AG04450 (cell line): ENCODE measurements around the gene IL22RA1. TPM values are rescaled to one million over a fixed set of nuclear protein-coding genes. Genes with fewer than 3 reads are reported as not detected.

ENCODE experiments used
- CTCF ChIA-PET: fragments of 300-600, 350-600 bp; formaldehyde crosslinking; extraction: SDS; loops from one replicate; lab custom pipeline; 2022; ENCODE audit warnings: antibody characterized with exemption, inconsistent platforms; lab: Charles Lee
- POLR2A ChIA-PET: fragments of 350-600 bp; formaldehyde crosslinking; extraction: SDS; loops from one replicate; lab custom pipeline; 2021; ENCODE audit warnings: antibody characterized with exemption, inconsistent platforms; lab: Yijun Ruan, JAX
- DNase-seq: peaks from one replicate; pipeline ENCODE4 v3.0.0-alpha.2; 2011; ENCODE audit warnings: low read depth, low spot score
- H3K27ac ChIP-seq: one replicate; pipeline ENCODE4 v1.5.1; 2012; ENCODE audit warnings: low read depth, low read length, control low read depth
- H3K27me3 ChIP-seq: one replicate; pipeline ENCODE4 v1.6.0; 2012; ENCODE audit warnings: low read length; ENCODE audit not compliant: control insufficient read depth, insufficient read depth
- H3K4me3 ChIP-seq: 2 replicates; pipeline ENCODE4 v1.5.1; 2011; ENCODE audit warnings: mild to moderate bottlenecking, low read depth, low read length, control low read depth
- H3K9me3 ChIP-seq: 2 replicates; pipeline ENCODE4 v1.5.1; 2012; ENCODE audit warnings: low read length; ENCODE audit not compliant: control insufficient read depth, insufficient read depth
- CTCF ChIP-seq: IDR thresholded peaks from 2 replicates; pipeline ENCODE4 v1.5.1; 2011; ENCODE audit warnings: low read depth, low read length, control low read depth, inconsistent platforms
- polyA minus RNA-seq: library from RNA; depleted of rRNA, polyadenylated mRNA; stranded (reverse); fragments of >200 nt; gene quantifications from 2 replicates; pipeline ENCODE4 v1.2.3, GENCODE V29; 2011; rRNA and poly(A)+ RNA removed
- polyA plus RNA-seq: library from polyadenylated mRNA; depleted of rRNA; stranded (reverse); fragments of >200 nt; gene quantifications from 2 replicates; pipeline ENCODE4 v1.2.3, GENCODE V29; 2011; rRNA removed

The IL22RA1 gene
- polyA plus RNA-seq (not detected in 2 replicates), polyA minus RNA-seq (not detected in 2 replicates)

GRCh38 chr1:24142546-24143534 lies at the start of gene IL22RA1:
TSS of gene IL22RA1 (minus strand) at chr1:24143140. CDS start at chr1:24143082, 58 bp downstream.
- Histone ChIP-seq H3K4me3 (peak within 1 kb of the TSS; percentile 46), H3K27me3 (peaks cover 49% of the 10 kb centered on the region), H3K9me3 (no peaks in the 10 kb centered on the region; the same call in 1 of the 2 replicates), H3K27ac (no peak within 1 kb of the TSS)
- DNase-seq: no peak
- ChIA-PET CTCF (interaction anchor here (1.0 to 2.1 kb wide), 4 partner anchors 7 to 15 kb away, joined by 3 to 12 read pairs (median 4); no protein-coding TSS in a partner anchor), POLR2A (no interaction called here)
- TF ChIP-seq CTCF: no peak

GRCh38 chr1:24191860-24192259 lies 48.9 kb upstream of the IL22RA1 start:
- Histone ChIP-seq H3K9me3 (no peaks in the 10 kb centered on the region; the same call in 1 of the 2 replicates), H3K4me3 (no peak overlapping the region), H3K27ac (no peak overlapping the region), H3K27me3 (peaks cover 11% of the 10 kb centered on the region)
- TF ChIP-seq CTCF: no peak
- no peak for DNase-seq
- POLR2A ChIA-PET: interaction anchor here (0.6 kb wide), 1 partner anchor 12 kb away, joined by 5 read pairs; no protein-coding TSS in a partner anchor
- CTCF ChIA-PET: interaction anchor here (1.5 to 2.6 kb wide), 3 partner anchors 10 to 200 kb away, joined by 4 to 22 read pairs (median 12); no protein-coding TSS in a partner anchor

GRCh38 chr1:24190983-24191461 lies 48.1 kb upstream of the IL22RA1 start:
- no peak for TF ChIP-seq CTCF
- Histone ChIP-seq H3K4me3 (no peak overlapping the region), H3K9me3 (no peaks in the 10 kb centered on the region; the same call in 1 of the 2 replicates), H3K27ac (no peak overlapping the region), H3K27me3 (peaks cover 18% of the 10 kb centered on the region)
- ChIA-PET POLR2A (interaction anchor here (0.7 kb wide), 1 partner anchor 201 kb away, joined by 3 read pairs; no protein-coding TSS in a partner anchor), CTCF (interaction anchor here (1.2 to 2.6 kb wide), 5 partner anchors 8 to 203 kb away, joined by 3 to 22 read pairs (median 6); no protein-coding TSS in a partner anchor)
- no peak for DNase-seq

- Histone ChIP-seq H3K4me3 (no peak overlapping the region), H3K27ac (no peak overlapping the region), H3K27me3 (peaks cover 22% of the 10 kb centered on the region), H3K9me3 (no peaks in the 10 kb centered on the region)
- no peak for TF ChIP-seq CTCF
- CTCF ChIA-PET: interaction anchor here (1.2 to 2.6 kb wide), 4 partner anchors 10 to 202 kb away, joined by 6 to 22 read pairs (median 11); no protein-coding TSS in a partner anchor
- POLR2A ChIA-PET: no interaction called here
- no peak for DNase-seq
Observed at GRCh38 chr1:24189528-24189927, 46.6 kb upstream of the IL22RA1 start.
